ENCODE measurements around the gene SPATA31C2.
"Not testable (repeated sequence)": the region's sequence is repeated elsewhere in the genome, so short reads cannot be mapped to it uniquely, and the experiment has no call there.

SPATA31C2 gene

DNA sequence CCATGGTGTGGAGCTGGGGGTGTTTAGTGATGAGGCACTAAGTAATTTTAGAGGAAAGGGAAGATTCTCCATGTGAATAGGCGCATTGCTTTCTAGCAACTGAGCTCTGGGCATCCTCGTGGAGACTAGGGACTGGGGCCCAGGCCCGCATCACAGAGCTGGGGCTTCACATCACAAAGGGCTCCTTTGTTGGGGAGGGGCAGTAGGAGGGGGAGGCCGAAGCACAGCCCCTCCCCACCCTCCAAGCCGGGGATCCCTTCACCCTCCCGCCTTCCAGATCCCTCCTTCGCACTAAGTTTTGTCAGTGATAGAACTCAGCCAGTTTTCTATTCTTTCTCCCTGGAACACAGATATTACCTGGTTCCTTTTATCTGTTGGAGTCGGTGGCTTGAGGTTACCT lies at the start of gene SPATA31C2:
Gene SPATA31C2, minus strand, starts transcription at position 101 of the 400 bp plus-strand sequence. Its CDS starts 29 bp downstream, at position 72.
- in situ Hi-C loops (cut with MboI; ENCODE audit: low pct_unique_long_range_greater_than_20kb, low sequenced_read_pairs, unreplicated experiment); DNase-seq (ENCODE audit: low spot score): not testable (repeated sequence)

DNA sequence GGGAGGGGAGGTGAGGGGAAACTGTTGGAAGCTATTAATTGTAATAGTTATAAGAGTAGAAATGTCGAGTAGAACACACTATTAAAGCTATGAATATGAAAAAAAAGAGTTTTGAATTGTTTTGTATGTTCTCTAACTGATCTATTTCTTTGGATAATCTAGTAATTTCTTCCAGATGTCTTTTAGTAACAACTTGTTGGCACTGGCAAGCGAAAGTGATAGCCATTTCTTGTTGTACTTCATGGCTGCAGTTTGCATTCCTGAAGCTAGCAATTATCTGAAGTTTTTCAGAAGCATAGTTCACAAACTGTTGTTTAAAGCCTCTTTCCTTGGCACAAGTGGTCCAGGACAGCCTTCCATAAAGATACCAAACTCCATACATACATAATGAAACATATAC lies 49.4 kb upstream of the SPATA31C2 start:
- in situ Hi-C loops (cut with MboI; ENCODE audit: low pct_unique_long_range_greater_than_20kb, low sequenced_read_pairs, unreplicated experiment): no loop called here
- DNase-seq (ENCODE audit: low spot score): no peak
- TF ChIP-seq, protein P1, sequence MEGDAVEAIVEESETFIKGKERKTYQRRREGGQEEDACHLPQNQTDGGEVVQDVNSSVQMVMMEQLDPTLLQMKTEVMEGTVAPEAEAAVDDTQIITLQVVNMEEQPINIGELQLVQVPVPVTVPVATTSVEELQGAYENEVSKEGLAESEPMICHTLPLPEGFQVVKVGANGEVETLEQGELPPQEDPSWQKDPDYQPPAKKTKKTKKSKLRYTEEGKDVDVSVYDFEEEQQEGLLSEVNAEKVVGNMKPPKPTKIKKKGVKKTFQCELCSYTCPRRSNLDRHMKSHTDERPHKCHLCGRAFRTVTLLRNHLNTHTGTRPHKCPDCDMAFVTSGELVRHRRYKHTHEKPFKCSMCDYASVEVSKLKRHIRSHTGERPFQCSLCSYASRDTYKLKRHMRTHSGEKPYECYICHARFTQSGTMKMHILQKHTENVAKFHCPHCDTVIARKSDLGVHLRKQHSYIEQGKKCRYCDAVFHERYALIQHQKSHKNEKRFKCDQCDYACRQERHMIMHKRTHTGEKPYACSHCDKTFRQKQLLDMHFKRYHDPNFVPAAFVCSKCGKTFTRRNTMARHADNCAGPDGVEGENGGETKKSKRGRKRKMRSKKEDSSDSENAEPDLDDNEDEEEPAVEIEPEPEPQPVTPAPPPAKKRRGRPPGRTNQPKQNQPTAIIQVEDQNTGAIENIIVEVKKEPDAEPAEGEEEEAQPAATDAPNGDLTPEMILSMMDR (IDR thresholded peaks at IDR 0.05; ENCODE audit: extremely low read depth, insufficient read depth, missing control alignments): no peak

DNA sequence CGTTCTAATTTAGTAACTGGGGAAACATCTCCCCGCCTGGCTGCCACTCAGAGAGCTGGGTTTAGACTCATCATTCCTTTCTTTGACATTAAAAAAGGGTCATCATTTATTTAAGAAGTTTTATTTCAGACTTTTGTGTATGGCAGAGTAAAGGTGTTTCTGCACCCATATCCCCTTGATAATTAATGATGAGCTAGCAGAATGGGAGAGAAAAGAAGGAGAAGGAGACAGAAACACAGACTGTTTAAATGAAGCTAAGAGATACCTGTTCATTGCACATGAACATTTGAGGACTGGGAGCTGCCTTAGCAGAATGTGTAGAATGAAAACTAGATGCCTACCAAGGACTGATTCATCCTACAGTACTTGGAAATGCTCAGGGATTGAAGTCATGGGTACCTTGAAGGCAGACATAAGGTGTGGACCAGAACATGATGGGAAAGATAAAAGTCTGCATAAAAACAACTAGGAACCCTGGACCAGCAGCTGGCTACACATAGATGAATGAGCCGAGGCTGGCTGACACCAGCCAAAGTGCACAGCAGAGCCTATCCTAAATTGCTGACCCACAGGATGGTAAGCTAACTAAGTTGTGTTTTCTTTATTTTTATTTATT lies 48.3 kb upstream of the SPATA31C2 start:
- no peak for DNase-seq (ENCODE audit: low spot score)
- in situ Hi-C loops (cut with MboI; ENCODE audit: low pct_unique_long_range_greater_than_20kb, low sequenced_read_pairs, unreplicated experiment): no loop called here
- TF ChIP-seq, protein P1 (IDR thresholded peaks at IDR 0.05; ENCODE audit: extremely low read depth, insufficient read depth, missing control alignments): no peak

DNA sequence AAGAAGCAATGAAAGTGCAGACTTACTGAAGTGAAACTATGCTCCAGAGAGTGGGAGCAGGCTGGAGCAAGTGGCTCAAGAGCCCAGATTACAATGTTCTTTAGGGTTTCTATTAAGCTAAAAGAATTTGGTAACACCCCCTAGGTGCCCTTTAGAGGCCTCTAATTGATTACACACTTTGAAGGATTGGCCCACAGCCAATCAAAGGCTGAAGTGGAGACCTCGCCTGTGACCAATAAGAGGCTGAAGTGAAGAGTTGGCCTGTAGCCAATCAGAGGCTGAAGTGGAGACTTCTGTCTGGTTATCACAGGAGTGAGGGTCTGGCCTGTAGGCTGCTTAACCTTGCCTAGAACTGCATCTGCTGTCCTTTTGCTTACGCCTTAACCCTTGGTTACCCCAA lies 46.7 kb upstream of the SPATA31C2 start:
- in situ Hi-C loops (cut with MboI; ENCODE audit: low pct_unique_long_range_greater_than_20kb, low sequenced_read_pairs, unreplicated experiment): no loop called here

DNA sequence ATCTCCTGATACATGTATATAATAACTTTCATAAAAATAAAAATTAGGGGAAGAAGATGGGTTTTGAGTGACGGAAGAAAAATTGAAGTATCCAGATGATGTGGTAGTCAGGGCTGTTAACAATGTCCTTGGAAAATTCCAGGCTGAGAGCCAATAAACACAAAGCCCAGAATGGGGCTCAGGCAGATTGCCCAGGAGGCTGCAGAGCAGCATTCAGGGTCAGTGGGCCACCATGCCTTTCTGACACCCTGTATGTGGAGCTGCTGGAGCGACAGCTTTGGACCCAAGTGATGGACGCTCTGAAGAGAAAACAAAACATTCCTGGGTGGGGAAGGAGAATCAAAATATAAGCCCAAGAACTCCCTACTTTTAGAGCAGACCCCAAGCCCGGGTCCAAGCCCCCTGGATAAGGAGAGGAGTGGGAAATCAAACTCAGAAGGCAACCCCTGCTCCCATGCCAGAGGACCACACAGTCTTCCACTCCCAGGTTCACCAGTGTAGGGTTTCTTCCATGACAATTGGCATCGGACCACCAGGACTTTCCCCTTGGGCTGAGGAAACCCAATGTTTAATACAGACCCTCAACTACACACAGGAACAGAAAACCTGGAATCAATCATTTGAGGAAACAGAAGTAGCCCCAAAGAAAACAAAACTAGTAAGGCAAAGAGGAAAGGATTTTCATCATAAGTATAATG lies 45.7 kb upstream of the SPATA31C2 start:
- DNase-seq (ENCODE audit: low spot score): no peak
- in situ Hi-C loops (cut with MboI; ENCODE audit: low pct_unique_long_range_greater_than_20kb, low sequenced_read_pairs, unreplicated experiment): no loop called here
- TF ChIP-seq, protein P1 (IDR thresholded peaks at IDR 0.05; ENCODE audit: extremely low read depth, insufficient read depth, missing control alignments): no peak

More for the DNA sequence above, 46.7 kb upstream of the SPATA31C2 start:
- no peak for DNase-seq (ENCODE audit: low spot score)
- TF ChIP-seq, protein P1 (IDR thresholded peaks at IDR 0.05; ENCODE audit: extremely low read depth, insufficient read depth, missing control alignments): no peak

DNA sequence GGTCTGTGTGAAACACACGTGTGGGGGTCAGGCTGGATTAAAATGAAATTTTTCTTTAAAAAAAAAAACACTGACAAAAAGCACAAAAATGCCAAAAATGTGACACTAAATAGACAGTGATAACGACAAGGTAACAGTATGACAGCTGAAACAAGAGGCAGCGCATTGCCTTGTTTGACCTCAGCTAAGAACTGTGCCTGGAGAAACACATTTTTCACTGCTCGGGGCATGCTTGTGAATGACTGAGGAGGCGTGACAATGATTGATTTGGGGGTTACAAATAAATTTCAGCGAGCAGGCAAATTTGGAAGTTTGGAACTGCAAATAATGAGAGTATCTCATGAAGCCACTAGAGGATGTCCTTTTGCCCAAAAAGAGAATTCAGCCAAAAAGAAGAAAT lies 44.2 kb upstream of the SPATA31C2 start:
- TF ChIP-seq, protein P1 (IDR thresholded peaks at IDR 0.05; ENCODE audit: extremely low read depth, insufficient read depth, missing control alignments): no peak
- in situ Hi-C loops (cut with MboI; ENCODE audit: low pct_unique_long_range_greater_than_20kb, low sequenced_read_pairs, unreplicated experiment): no loop called here
- no peak for DNase-seq (ENCODE audit: low spot score)

DNA sequence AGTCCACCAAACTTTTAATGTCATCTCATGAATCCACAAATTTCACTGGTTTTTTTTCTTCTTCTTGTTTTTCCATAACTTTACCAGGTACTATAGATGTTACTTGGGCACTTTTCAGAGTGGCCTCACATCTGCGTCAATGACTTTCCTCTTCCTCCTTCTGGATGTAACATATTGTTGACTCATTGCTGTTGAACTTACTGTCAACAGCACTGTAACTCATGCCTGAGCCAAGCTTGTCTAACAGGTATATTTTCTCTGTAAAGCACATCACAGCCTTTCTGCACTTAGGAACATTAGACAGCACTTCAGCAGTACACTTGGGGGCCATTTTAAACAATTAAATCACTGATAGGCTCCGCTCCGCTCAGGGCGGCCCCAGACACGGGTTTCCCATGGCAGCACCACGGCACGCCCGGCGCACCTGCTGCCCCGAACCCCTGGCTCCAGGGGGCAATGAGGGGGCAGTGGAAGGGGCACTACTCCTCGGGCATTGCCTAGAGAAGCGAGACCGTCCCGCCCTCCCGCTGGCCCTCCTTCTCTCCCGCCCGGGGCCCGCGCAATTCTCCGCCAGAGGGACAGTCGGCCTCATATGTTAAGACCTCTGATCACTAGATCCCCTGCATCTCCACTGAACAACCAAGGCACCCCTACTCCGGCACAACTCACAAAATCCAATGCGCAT lies 41.9 kb upstream of the SPATA31C2 start:
- TF ChIP-seq, protein P1 (IDR thresholded peaks at IDR 0.05; ENCODE audit: extremely low read depth, insufficient read depth, missing control alignments): no peak
- in situ Hi-C loops (cut with MboI; ENCODE audit: low pct_unique_long_range_greater_than_20kb, low sequenced_read_pairs, unreplicated experiment): no loop called here
- no peak for DNase-seq (ENCODE audit: low spot score)
